Measurements from ENCODE around the gene MNX1.

MNX1 gene

DNA sequence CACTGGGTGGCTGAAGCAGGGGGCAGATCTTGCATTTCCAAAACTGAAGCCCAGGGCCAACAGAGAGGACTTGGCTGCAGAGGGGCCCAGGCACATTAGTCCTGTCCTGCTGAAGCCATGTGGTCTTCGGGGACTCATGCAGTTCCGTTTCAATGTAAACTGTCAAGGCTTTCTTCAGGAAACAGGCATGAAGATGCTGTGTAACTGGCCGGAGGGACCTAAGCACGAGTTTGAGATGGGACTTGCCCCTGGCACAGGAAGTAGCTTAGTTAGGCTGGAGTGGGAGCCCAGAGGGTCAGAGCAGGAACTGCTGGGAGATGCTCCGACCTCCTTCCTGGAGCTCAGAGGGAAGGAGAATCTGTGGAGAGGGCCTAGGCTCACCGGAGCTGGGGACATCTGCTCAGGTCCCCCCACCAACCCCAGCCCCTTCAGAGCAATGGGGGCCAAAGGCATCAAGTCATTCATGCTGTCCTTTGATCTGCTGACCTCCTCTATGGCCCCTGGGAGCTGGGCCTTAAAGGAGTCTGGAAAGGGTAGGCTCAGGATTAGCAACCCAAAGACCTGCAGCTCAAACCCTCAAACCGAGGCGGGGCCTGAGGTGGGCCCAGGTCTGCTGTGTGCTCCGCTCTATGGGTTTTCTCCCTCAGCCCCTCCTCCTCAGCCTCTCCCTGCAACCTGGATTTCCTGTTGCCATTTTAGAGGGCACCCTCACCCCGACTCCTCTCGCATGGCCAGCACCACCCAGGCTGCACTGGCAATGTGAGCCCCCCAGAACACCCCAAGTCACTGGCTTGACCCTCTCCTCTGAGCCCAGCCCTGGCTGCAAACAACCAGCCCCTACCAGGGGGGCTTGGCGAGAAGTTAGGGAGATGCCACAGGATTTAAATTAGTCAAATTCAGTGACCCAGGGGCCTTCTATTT lies 4.4 kb upstream of the MNX1 start:
- DNase-seq: no peak

DNA sequence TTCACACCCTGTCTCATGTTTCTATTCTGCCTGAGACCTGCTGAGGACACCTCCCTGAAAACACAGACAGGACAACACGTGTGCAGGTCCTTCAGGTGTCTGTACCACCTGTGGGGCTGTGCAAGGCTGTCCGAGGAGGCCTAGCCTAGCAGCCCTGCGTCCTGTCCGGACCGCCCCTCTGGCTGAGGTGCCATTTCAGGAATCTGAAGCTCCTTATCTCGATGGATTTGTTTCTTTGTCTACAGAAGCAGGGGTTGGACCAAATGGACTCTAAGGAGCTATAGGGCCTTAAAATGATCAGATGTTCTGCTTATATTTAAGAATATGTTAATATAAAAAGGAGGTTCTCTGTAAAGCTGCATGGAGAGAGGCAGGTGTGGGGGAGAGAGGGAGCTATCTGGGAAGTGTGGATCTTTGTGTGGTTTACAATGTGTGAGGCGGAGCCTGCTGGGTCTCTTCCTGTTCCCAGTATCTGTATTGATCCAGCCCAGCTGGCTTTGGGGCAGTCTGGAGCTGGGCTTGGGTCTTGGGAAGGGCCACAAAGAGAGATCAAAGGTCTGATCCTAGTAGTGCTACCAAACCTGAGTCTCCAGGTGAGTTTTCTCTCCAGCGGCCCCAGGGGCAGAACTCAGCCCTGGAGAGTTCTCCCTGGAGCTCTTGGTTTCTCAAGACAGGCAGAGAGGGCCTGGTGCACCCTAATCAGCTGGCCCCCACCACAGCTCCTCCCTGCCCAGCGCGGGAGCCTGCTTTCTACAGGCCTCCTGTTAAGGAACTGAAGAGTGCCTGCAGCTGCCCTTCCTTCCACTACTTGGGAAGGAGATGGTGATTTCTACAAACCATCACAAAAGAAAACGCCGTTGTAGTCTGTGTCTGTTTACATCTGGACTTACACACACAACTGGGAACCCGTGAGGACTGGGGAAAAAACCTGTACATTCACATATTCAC lies 3.4 kb upstream of the MNX1 start:
- no peak for DNase-seq

GRCh38 chr7:157013101-157013500 lies 2.6 kb upstream of the MNX1 start:
- no peak for DNase-seq

GRCh38 chr7:157012113-157012547 lies 1.7 kb upstream of the MNX1 start:
- no peak for DNase-seq

GRCh38 chr7:157011333-157012112 lies 1.1 kb upstream of the MNX1 start:
- DNase-seq: no peak

- DNase-seq: no peak
Measured at GRCh38 chr7:157009778-157010587, 480 bp downstream of the MNX1 start.

DNA sequence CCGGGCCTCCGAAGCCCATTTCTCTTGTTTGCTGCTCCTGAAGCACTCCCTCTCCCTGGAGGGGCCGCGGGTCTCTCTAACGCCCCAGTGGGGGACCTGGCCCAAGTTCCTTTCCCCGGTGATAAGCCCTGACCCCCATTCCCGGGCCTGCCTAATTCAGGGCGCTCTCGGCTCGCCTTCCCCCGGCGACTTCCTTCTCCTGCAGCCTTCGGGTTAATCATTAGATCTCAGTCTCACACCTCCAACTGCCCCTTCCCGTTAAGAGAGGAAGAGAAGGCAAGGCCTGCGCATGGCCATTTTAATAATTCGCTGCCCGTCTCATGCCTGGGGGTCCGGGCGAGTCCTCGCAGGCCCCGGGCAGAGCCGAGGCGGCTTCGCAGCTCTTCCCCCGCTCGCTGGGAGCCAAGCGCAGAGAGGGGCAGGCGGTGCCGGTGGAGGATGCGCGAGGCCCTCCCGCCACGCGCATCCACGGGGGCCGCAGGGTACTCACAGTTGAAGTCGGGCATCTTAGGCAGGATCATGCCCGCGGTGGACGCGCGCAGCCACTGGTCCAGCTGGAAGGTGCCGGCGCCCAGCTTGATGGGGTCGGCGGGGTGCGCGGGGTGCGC lies 1.2 kb downstream of the MNX1 start:
- no peak for DNase-seq

- no peak for DNase-seq
Measured at GRCh38 chr7:157008206-157009169, 2.0 kb downstream of the MNX1 start.

- DNase-seq: no peak
Measured at GRCh38 chr7:157007470-157008066, 2.9 kb downstream of the MNX1 start.

- DNase-seq: no peak
Measured at GRCh38 chr7:157006829-157007469, 3.5 kb downstream of the MNX1 start.

DNA sequence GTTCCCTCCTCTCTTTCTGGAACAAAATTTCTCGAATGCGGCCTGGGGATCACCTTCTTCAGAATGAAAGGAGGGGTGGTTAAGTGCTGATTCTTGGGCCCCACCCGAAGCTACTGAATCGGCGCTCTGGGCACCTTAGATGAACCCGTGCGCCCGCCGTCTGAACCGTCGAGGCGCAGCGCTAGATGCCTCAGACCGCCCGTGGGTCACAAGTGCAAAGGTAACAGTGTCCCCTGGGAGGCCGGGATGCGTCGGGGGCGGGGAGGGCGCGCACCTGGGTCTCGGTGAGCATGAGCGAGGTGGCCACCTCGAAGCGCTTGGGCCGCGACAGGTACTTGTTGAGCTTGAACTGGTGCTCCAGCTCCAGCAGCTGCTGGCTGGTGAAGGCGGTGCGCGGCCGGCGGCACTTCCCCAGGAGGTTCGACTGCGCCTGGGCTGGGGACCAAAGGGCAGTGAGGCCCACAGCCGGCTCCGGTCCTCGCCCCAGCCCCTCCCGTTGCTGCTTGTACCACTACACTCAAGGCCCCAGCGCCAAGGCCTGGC lies 4.2 kb downstream of the MNX1 start:
- DNase-seq: no peak

- DNase-seq: no peak
Measured at GRCh38 chr7:157005456-157006204, 4.8 kb downstream of the MNX1 start.

DNA sequence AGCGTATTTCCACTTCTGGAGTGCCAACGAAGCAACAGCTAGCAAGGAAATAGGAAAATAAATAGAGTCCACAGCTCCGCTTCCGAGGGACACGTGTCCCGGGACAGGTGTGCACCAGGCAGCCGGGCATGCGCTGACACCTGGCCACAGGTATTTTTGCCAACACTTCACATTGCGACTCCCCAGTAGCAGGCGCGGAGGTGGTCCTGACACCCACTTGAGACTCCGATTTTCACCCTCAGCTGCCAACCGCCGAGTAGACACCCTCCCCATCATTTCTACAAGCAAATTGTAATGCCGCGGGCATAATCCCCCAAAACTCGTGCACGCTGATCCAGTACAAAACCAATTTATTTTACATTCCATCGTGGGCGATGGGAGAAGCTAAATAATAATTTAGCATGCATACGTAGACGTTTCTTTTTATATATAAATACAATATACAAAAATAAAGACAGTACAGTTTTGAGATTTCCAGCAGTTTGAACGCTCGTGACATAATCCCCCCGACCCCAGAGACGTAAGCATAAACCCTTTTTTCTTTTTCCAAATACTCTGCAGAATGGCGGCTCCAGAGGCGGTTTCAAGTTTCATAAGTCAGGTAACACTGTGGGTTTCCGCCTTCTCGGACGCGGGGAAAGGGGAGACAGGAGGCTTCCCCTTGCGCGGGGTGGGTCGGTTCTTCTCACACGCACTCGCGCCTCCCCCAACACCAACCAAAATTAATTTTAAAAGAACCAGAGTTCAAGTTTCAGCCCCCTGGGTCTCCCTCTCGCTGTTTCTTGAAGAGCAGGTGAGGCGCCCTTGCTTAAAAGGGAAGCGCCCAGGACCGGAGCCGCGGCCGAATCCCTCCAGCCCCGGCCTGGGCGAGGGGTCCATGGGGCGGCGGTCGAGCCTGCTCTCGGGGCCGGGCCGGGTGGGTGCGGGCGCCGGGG lies 5.7 kb downstream of the MNX1 start:
- no peak for DNase-seq

DNA sequence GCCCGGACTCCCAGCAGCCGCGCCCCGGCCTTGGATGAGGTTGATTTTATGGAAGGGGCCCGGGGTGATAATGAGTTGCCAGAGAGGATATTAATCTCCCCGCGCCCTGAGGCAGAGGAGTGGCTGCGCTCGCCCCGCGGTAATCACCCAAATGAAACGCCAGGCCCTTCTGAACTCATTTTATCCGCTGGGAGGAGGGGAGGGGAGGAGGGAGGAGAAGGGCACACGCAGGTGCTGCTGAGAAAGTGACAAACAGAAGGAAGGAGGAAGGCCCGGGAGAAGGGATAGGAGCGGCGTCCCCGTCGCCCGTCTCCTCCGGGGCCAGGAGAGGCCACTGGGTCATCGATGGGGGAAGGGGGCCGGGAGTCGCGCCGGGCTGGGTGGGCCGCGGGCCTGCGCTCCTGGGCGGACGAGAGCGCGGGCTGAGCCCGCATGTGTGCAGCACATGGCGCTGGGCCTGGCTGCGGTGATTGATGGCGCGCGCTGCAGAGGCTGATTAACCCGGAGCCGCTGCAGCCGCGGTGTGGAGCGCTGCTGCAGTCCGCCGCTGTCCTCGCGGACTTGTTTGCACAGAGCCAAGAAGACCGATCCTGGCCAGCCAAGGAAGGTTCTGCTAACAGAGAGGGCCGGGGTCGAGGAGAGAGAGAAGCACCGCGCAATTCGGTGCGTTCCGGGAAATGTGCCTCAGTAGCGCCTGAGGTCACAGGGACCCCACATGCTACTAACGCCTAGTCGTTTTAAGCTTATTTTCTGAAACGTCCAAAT lies 6.5 kb downstream of the MNX1 start:
- DNase-seq: no peak

DNA sequence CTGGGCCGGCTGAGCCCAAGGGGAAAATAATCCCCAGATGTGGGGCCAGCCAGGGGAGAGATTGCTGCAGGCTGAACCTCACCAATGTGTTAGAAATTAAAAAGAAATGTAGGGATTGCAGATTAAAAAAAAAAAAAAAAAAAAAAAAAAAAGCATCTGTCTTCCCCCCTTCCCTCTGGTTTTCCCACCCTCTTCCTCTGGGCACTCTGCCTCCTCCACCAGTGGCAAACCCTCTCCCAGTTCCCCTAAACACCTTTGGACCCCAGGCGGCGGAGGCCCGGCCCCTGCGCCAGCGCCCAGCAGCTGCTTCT lies 7.1 kb downstream of the MNX1 start:
- no peak for DNase-seq

GRCh38 chr7:157002819-157003421 lies 7.5 kb downstream of the MNX1 start:
- no peak for DNase-seq

Measured in NCI-H2107 (cell line).